IMR-90 (cell line): Measurements from ENCODE around the gene RGS9BP. TPM values are rescaled to one million over a fixed set of nuclear protein-coding genes. Genes with fewer than 3 reads are reported as not detected.

Experiments used
- ATAC-seq: fragments of 200-7000 bp; cut with Tn5 transposase; 2 replicates; pipeline ENCODE4 v1.9.1; 2020; ENCODE audit warnings: low read depth, mild to moderate bottlenecking, moderate library complexity
- BruUV-seq: library from RNA; stranded (reverse); fragments of 400-500 nt; replicated peaks from 2 replicates; lab custom pipeline; 2021; lab: Mats Ljungman, UMichigan
- CTCF ChIA-PET: fragments of 300-600 bp; formaldehyde crosslinking; extraction: SDS; loops from one replicate; lab custom pipeline; 2021; ENCODE audit warnings: antibody characterized with exemption; lab: Yijun Ruan, JAX
- POLR2A ChIA-PET: fragments of 300-600 bp; sonication (Branson Sonifier 250); formaldehyde crosslinking; loops from one replicate; lab custom pipeline; 2022; ENCODE audit warnings: antibody characterized with exemption; ENCODE audit not compliant: unreplicated experiment; lab: Charles Lee
- DNase-seq: peaks from one replicate; pipeline ENCODE4 v3.0.0; 2013
- H2AFZ ChIP-seq: replicated peaks from 2 replicates; pipeline ENCODE3; 2013; ENCODE audit warnings: low read length, mild to moderate bottlenecking; ENCODE audit not compliant: poor library complexity
- H2AK5ac ChIP-seq: 2 replicates; pipeline ENCODE4 v1.6.1; 2013; ENCODE audit warnings: low read depth, low read length, inconsistent platforms
- H2AK9ac ChIP-seq: replicated peaks from 2 replicates; pipeline ENCODE3; 2013; ENCODE audit warnings: mild to moderate bottlenecking, low read depth, low read length, moderate library complexity; ENCODE audit not compliant: poor library complexity
- H2BK120ac ChIP-seq: 2 replicates; pipeline ENCODE4 v1.6.1; 2013; ENCODE audit warnings: low read depth, low read length, inconsistent platforms
- H2BK15ac ChIP-seq: 3 replicates; pipeline ENCODE4 v1.6.1; 2013; ENCODE audit warnings: low read depth, low read length, inconsistent platforms
- H2BK20ac ChIP-seq: 2 replicates; pipeline ENCODE4 v1.6.1; 2013; ENCODE audit warnings: low read depth, mild to moderate bottlenecking, inconsistent platforms, low read length, moderate library complexity
- H2BK5ac ChIP-seq: 2 replicates; pipeline ENCODE4 v1.6.1; 2013; ENCODE audit warnings: mild to moderate bottlenecking, low read depth, low read length, inconsistent platforms; ENCODE audit not compliant: poor library complexity, severe bottlenecking
- H3K14ac ChIP-seq: replicated peaks from 2 replicates; pipeline ENCODE4 v1.6.1; 2013; ENCODE audit warnings: low read depth, low read length, inconsistent platforms
- H3K18ac ChIP-seq: 2 replicates; pipeline ENCODE4 v1.6.1; 2013; ENCODE audit warnings: low read depth, low read length, control low read depth
- H3K23ac ChIP-seq: 2 replicates; pipeline ENCODE4 v1.6.1; 2013; ENCODE audit warnings: low read depth, low read length, inconsistent platforms
- H3K27ac ChIP-seq: 2 replicates; pipeline ENCODE4 v1.5.1; 2013; ENCODE audit warnings: mild to moderate bottlenecking, control low read depth, low read length; ENCODE audit not compliant: insufficient read depth
- H3K27me3 ChIP-seq: 2 replicates; pipeline ENCODE4 v1.6.1; 2013; ENCODE audit warnings: low read length; ENCODE audit not compliant: control insufficient read depth, insufficient read depth
- H3K36me3 ChIP-seq: 2 replicates; pipeline ENCODE4 v1.6.1; 2013; ENCODE audit warnings: low read length, mixed read lengths; ENCODE audit not compliant: control insufficient read depth, insufficient read depth
- H3K4ac ChIP-seq: 2 replicates; pipeline ENCODE4 v1.6.1; 2013; ENCODE audit warnings: low read depth, low read length, inconsistent platforms
- H3K4me1 ChIP-seq: 2 replicates; pipeline ENCODE4 v1.6.1; 2013; ENCODE audit warnings: low read length, mixed read lengths; ENCODE audit not compliant: control insufficient read depth, insufficient read depth
- H3K4me2 ChIP-seq: 2 replicates; pipeline ENCODE4 v1.6.1; 2013; ENCODE audit warnings: low read depth, mild to moderate bottlenecking, control low read depth, low read length, moderate library complexity
- H3K4me3 ChIP-seq: 2 replicates; pipeline ENCODE4 v1.5.1; 2013; ENCODE audit warnings: low read depth, mild to moderate bottlenecking, control low read depth, low read length, moderate library complexity; ENCODE audit not compliant: insufficient read depth
- H3K56ac ChIP-seq: 2 replicates; pipeline ENCODE4 v1.6.1; 2013; ENCODE audit warnings: low read length, inconsistent platforms; ENCODE audit not compliant: insufficient read depth; ENCODE audit errors: extremely low read depth
- H3K79me1 ChIP-seq, 2 experiments: 2 replicates each; pipeline ENCODE4 v1.6.1; 2013; ENCODE audit warnings: low read length in 2 of 2, inconsistent platforms in 1 of 2, low read depth in 1 of 2
- H3K9ac ChIP-seq: 2 replicates; pipeline ENCODE4 v1.6.1; 2013; ENCODE audit warnings: low read depth, low read length, control low read depth
- H3K9me1 ChIP-seq: 2 replicates; pipeline ENCODE4 v1.6.1; 2013; ENCODE audit warnings: low read length, inconsistent platforms; ENCODE audit not compliant: insufficient read depth
- H3K9me3 ChIP-seq: 2 replicates; pipeline ENCODE4 v1.6.1; 2013; ENCODE audit warnings: low read length; ENCODE audit not compliant: control insufficient read depth, insufficient read depth
- H4K20me1 ChIP-seq: 2 replicates; pipeline ENCODE4 v1.6.1; 2013; ENCODE audit warnings: low read length, inconsistent platforms; ENCODE audit not compliant: insufficient read depth
- H4K5ac ChIP-seq: 2 replicates; pipeline ENCODE4 v1.6.1; 2013; ENCODE audit warnings: mild to moderate bottlenecking, low read depth, low read length, control low read depth
- H4K8ac ChIP-seq, 2 experiments: 2 replicates each; pipeline ENCODE4 v1.6.1; 2013; ENCODE audit warnings: low read depth in 2 of 2, low read length in 2 of 2, control low read depth in 1 of 2, inconsistent platforms in 1 of 2
- H4K91ac ChIP-seq: 2 replicates; pipeline ENCODE4 v1.6.1; 2013; ENCODE audit warnings: low read depth, low read length, inconsistent platforms; ENCODE audit not compliant: insufficient read depth
- BHLHE40 ChIP-seq: fragments of 150-350 bp; IDR thresholded peaks from 2 replicates; pipeline ENCODE4 v1.6.1; 2016; ENCODE audit warnings: mild to moderate bottlenecking, low read depth, low read length
- CEBPB ChIP-seq: IDR thresholded peaks from 2 replicates; pipeline ENCODE4 v1.6.1; 2012; ENCODE audit warnings: low read depth, low read length, improper control_type of control experiment
- CHD1 ChIP-seq: IDR thresholded peaks from 2 replicates; pipeline ENCODE4 v1.6.1; 2012; ENCODE audit warnings: low read depth, low read length, improper control_type of control experiment
- FOS ChIP-seq: fragments of 150-350 bp; IDR thresholded peaks from 2 replicates; pipeline ENCODE4 v1.6.1; 2016; ENCODE audit warnings: low read depth, low read length
- MAFK ChIP-seq: IDR thresholded peaks from 2 replicates; pipeline ENCODE4 v1.6.1; 2012; ENCODE audit warnings: low read depth, low read length, improper control_type of control experiment
- MAZ ChIP-seq: IDR thresholded peaks from 2 replicates; pipeline ENCODE4 v1.6.1; 2012; ENCODE audit warnings: low read depth, mild to moderate bottlenecking, low read length, improper control_type of control experiment, moderate library complexity, borderline replicate concordance
- MXI1 ChIP-seq: IDR thresholded peaks from 2 replicates; pipeline ENCODE4 v1.6.1; 2012; ENCODE audit warnings: low read depth, mild to moderate bottlenecking, low read length, moderate library complexity, borderline replicate concordance
- NFE2L2 ChIP-seq: fragments of 150-350 bp; IDR thresholded peaks from 2 replicates; pipeline ENCODE4 v1.6.1; 2016; ENCODE audit warnings: low read depth, mild to moderate bottlenecking, low read length
- POLR2A ChIP-seq: IDR thresholded peaks from 2 replicates; pipeline ENCODE4 v1.6.1; 2012; ENCODE audit warnings: mild to moderate bottlenecking, low read depth, low read length
- RAD21 ChIP-seq: IDR thresholded peaks from 2 replicates; pipeline ENCODE4 v1.6.1; 2012; ENCODE audit warnings: low read length, improper control_type of control experiment
- RCOR1 ChIP-seq: IDR thresholded peaks from 2 replicates; pipeline ENCODE4 v1.6.1; 2012; ENCODE audit warnings: mild to moderate bottlenecking, low read length, improper control_type of control experiment; ENCODE audit not compliant: insufficient replicate concordance
- RFX5 ChIP-seq: IDR thresholded peaks from 2 replicates; pipeline ENCODE4 v1.8.0; 2012; ENCODE audit warnings: low read depth, mild to moderate bottlenecking, low read length, moderate library complexity
- SMC3 ChIP-seq: fragments of 150-350 bp; IDR thresholded peaks from 2 replicates; pipeline ENCODE4 v1.6.1; 2016; ENCODE audit warnings: low read depth, mild to moderate bottlenecking, antibody characterized with exemption, low read length, moderate library complexity
- USF2 ChIP-seq: fragments of 150-350 bp; IDR thresholded peaks from 2 replicates; pipeline ENCODE4 v1.6.1; 2017; ENCODE audit warnings: mild to moderate bottlenecking, antibody characterized with exemption, low read length, low read depth
- WGBS, 2 experiments: methylation state at CpG; one replicate each; pipeline versions ENCODE4 v1.1.5 to v1.1.7; 2013; ENCODE audit warnings: missing lambda C conversion rate in 2 of 2; ENCODE audit not compliant: insufficient read length in 1 of 2; ENCODE audit errors: extremely low coverage in 2 of 2; 5-methylcytosine and 5-hydroxymethylcytosine counted together
- dilution Hi-C: fragments of 300-500 bp; cut with HindIII; formaldehyde crosslinking; loops from one replicate; pipeline ENCODE4 v1.14.3; 2018; ENCODE audit warnings: low sequenced_read_pairs; ENCODE audit not compliant: unreplicated experiment
- in situ Hi-C: fragments of 300-500 bp; cut with MboI; formaldehyde crosslinking; loops from 3 replicates; pipeline ENCODE4 v1.14.3; 2019; ENCODE audit warnings: low sequenced_read_pairs, inconsistent platforms, mixed read lengths
- intact Hi-C: fragments of 100-400 bp; cut with micrococcal nuclease; formaldehyde crosslinking; loops from 2 replicates; pipeline ENCODE4 v1.10.0; 2022
- polyA plus RNA-seq, 3 experiments: library from polyadenylated mRNA; depleted of rRNA; stranded (reverse); fragments of >200 nt; gene quantifications; 2 replicates each; pipeline ENCODE4 v1.2.3, GENCODE V29; 2012; ENCODE audit warnings: low replicate concordance in 1 of 3
- total RNA-seq: library from RNA; depleted of rRNA; stranded (reverse); fragments of >200 nt; gene quantifications from 2 replicates; pipeline ENCODE4 v1.2.3, GENCODE V29; 2012
- TF ChIP-seq, protein P1 (sequence below): conservative IDR thresholded peaks from 2 replicates; pipeline ENCODE4 v1.5.1; 2012; ENCODE audit warnings: mild to moderate bottlenecking, low read depth, low read length, improper control_type of control experiment
- TF ChIP-seq, protein P2 (sequence below): fragments of 150-350 bp; IDR thresholded peaks from 2 replicates; pipeline ENCODE4 v1.6.1; 2016; ENCODE audit warnings: low read depth, mild to moderate bottlenecking, low read length, moderate library complexity, borderline replicate concordance

RGS9BP gene
- total and polyA plus RNA-seq, 2 of the 4 experiments (the other 2 are of a cell fraction): 0.03 to 0.18 TPM

DNA sequence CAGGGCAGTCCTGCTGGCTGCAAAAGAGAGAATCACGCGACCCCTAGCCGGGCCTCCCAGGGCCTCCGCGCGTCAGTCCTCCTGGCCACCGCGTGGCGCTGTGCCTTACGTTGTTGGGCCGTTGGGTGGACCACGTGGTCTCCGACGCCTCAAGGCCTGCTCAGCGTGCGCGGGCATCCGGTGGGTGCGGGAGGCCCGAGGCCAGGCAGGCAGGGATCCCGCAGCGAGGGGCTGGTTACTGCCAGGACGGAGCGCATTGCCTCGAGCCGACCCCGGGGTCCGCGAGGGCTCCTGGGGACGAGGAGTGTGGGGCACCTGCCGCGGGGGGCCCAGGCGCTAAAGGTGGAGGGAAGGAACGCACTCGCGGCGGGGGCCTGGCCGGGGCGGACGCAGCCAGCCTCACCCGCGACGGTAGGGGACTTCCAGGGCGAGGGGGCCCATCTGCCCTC is 44.0 kb downstream of the RGS9BP start, which contains the start of gene TDRD12:
Gene TDRD12 (plus strand): TSS at position 157 of the 449 bp plus-strand sequence. CDS start 306 bp downstream, outside the sequence.
- in situ Hi-C loops: no loop called here
- H2AK9ac ChIP-seq: no peak within 1 kb of the TSS
- dilution Hi-C loops: no loop called here
- H3K4me2 ChIP-seq: no peak within 1 kb of the TSS
- H3K27ac ChIP-seq: no peak within 1 kb of the TSS
- no peak for TF ChIP-seq SMC3
- TF ChIP-seq RCOR1: no peak
- TF ChIP-seq NFE2L2: no peak
- TF ChIP-seq MAFK: no peak
- TF ChIP-seq, protein P1, sequence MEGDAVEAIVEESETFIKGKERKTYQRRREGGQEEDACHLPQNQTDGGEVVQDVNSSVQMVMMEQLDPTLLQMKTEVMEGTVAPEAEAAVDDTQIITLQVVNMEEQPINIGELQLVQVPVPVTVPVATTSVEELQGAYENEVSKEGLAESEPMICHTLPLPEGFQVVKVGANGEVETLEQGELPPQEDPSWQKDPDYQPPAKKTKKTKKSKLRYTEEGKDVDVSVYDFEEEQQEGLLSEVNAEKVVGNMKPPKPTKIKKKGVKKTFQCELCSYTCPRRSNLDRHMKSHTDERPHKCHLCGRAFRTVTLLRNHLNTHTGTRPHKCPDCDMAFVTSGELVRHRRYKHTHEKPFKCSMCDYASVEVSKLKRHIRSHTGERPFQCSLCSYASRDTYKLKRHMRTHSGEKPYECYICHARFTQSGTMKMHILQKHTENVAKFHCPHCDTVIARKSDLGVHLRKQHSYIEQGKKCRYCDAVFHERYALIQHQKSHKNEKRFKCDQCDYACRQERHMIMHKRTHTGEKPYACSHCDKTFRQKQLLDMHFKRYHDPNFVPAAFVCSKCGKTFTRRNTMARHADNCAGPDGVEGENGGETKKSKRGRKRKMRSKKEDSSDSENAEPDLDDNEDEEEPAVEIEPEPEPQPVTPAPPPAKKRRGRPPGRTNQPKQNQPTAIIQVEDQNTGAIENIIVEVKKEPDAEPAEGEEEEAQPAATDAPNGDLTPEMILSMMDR: no peak
- TF ChIP-seq CEBPB: no peak
- no peak for TF ChIP-seq MAZ
- no peak for TF ChIP-seq CHD1
- no peak for TF ChIP-seq POLR2A
- TF ChIP-seq FOS: no peak
- TF ChIP-seq RAD21: no peak
- no peak for TF ChIP-seq MXI1
- TF ChIP-seq RFX5: no peak
- no peak for TF ChIP-seq USF2
- TF ChIP-seq, protein P2, sequence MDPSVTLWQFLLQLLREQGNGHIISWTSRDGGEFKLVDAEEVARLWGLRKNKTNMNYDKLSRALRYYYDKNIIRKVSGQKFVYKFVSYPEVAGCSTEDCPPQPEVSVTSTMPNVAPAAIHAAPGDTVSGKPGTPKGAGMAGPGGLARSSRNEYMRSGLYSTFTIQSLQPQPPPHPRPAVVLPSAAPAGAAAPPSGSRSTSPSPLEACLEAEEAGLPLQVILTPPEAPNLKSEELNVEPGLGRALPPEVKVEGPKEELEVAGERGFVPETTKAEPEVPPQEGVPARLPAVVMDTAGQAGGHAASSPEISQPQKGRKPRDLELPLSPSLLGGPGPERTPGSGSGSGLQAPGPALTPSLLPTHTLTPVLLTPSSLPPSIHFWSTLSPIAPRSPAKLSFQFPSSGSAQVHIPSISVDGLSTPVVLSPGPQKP: no peak
- no peak for TF ChIP-seq BHLHE40
- H3K56ac ChIP-seq: no peak within 1 kb of the TSS
- intact Hi-C loops: no loop called here
- ATAC-seq: no peak
- H3K9me1 ChIP-seq: no peaks in the 10 kb centered on the region
- H2BK15ac ChIP-seq: no peak within 1 kb of the TSS
- no peaks in the 10 kb centered on the region for H3K79me1 ChIP-seq
- no peaks in the 10 kb centered on the region for H4K20me1 ChIP-seq
- no peak within 1 kb of the TSS for H4K8ac ChIP-seq
- no peaks in the 10 kb centered on the region for H3K9me3 ChIP-seq
- no peak within 1 kb of the TSS for H2BK5ac ChIP-seq
- H2AK5ac ChIP-seq: no peak within 1 kb of the TSS
- WGBS, 2 experiments: 94% methylated on average over 12 of the region's 44 CpGs; no CpG with 5 or more reads in 1 of the 2 experiments
- ChIA-PET POLR2A (no interaction called here), CTCF (no interaction called here)
- H3K4me3 ChIP-seq: no peak within 1 kb of the TSS
- no peaks in the 10 kb centered on the region for H3K27me3 ChIP-seq
- no peak within 1 kb of the TSS for H3K14ac ChIP-seq
- H2BK120ac ChIP-seq: no peak within 1 kb of the TSS
- no peak within 1 kb of the TSS for H3K4ac ChIP-seq
- no peak within 1 kb of the TSS for H3K23ac ChIP-seq
- no peaks in the 10 kb centered on the region for H3K4me1 ChIP-seq
- H3K9ac ChIP-seq: no peak within 1 kb of the TSS
- peaks cover 2% of the 10 kb centered on the region; the same call in 1 of the 2 replicates for H3K36me3 ChIP-seq
- no peak within 1 kb of the TSS for H4K5ac ChIP-seq
- BruUV-seq: no TSS peak
- no peak within 1 kb of the TSS for H4K91ac ChIP-seq
- no peak within 1 kb of the TSS for H2BK20ac ChIP-seq
- H3K18ac ChIP-seq: no peak within 1 kb of the TSS
- H2AFZ ChIP-seq: no peak within 1 kb of the TSS
- no peak for DNase-seq
